ENCODE measurements around the gene SMIM12.

- TF ChIP-seq, protein P1, sequence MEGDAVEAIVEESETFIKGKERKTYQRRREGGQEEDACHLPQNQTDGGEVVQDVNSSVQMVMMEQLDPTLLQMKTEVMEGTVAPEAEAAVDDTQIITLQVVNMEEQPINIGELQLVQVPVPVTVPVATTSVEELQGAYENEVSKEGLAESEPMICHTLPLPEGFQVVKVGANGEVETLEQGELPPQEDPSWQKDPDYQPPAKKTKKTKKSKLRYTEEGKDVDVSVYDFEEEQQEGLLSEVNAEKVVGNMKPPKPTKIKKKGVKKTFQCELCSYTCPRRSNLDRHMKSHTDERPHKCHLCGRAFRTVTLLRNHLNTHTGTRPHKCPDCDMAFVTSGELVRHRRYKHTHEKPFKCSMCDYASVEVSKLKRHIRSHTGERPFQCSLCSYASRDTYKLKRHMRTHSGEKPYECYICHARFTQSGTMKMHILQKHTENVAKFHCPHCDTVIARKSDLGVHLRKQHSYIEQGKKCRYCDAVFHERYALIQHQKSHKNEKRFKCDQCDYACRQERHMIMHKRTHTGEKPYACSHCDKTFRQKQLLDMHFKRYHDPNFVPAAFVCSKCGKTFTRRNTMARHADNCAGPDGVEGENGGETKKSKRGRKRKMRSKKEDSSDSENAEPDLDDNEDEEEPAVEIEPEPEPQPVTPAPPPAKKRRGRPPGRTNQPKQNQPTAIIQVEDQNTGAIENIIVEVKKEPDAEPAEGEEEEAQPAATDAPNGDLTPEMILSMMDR (IDR thresholded peaks at IDR 0.05), result no peak
- no peak for TF ChIP-seq POLR2A (IDR thresholded peaks at IDR 0.05)
- no peak for TF ChIP-seq POLR2AphosphoS5 (IDR thresholded peaks at IDR 0.05)
Measured at GRCh38 chr1:34866762-34867109, 7.2 kb upstream of the SMIM12 start.
